GM19025 (cell line): Measurements from ENCODE around the gene AMOTL2.

ENCODE experiments used
- ATAC-seq: cut with Tn5 transposase; IDR thresholded peaks from one replicate; pipeline ENCODE4 v1.9.1; 2021; ENCODE audit warnings: mild to moderate bottlenecking, low read depth, moderate library complexity; ENCODE audit not compliant: unreplicated experiment

AMOTL2 gene

GRCh38 chr3:134374105-134374790 lies at the start of gene AMOTL2:
Gene AMOTL2 (minus strand): TSS chr3:134374447. CDS start chr3:134371433, 3,014 bp downstream.
- ATAC-seq: no peak

- ATAC-seq: no peak
Measured at GRCh38 chr3:134423153-134423552, 48.9 kb upstream of the AMOTL2 start.

- ATAC-seq: no peak
Measured at GRCh38 chr3:134419960-134420321, 45.7 kb upstream of the AMOTL2 start.

GRCh38 chr3:134419214-134419959 lies 45.1 kb upstream of the AMOTL2 start:
- ATAC-seq: no peak

GRCh38 chr3:134409041-134409440 lies 34.8 kb upstream of the AMOTL2 start:
- no peak for ATAC-seq

GRCh38 chr3:134407239-134407625 lies 33.0 kb upstream of the AMOTL2 start:
- ATAC-seq: no peak

GRCh38 chr3:134406331-134407238 lies 32.3 kb upstream of the AMOTL2 start:
- no peak for ATAC-seq

- no peak for ATAC-seq
Measured at GRCh38 chr3:134404366-134404885, 30.2 kb upstream of the AMOTL2 start.

GRCh38 chr3:134397755-134398154 lies 23.5 kb upstream of the AMOTL2 start:
- ATAC-seq: no peak

GRCh38 chr3:134395103-134395502 lies 20.9 kb upstream of the AMOTL2 start:
- no peak for ATAC-seq

- ATAC-seq: no peak
Measured at GRCh38 chr3:134394380-134394779, 20.1 kb upstream of the AMOTL2 start.

- no peak for ATAC-seq
Measured at GRCh38 chr3:134393074-134393473, 18.8 kb upstream of the AMOTL2 start.

- ATAC-seq: no peak
Measured at GRCh38 chr3:134392336-134392983, 18.2 kb upstream of the AMOTL2 start.

GRCh38 chr3:134389865-134390264 lies 15.6 kb upstream of the AMOTL2 start:
- no peak for ATAC-seq

GRCh38 chr3:134388788-134389485 lies 14.7 kb upstream of the AMOTL2 start:
- ATAC-seq: no peak

GRCh38 chr3:134388292-134388691 lies 14.0 kb upstream of the AMOTL2 start:
- no peak for ATAC-seq

- ATAC-seq: no peak
Measured at GRCh38 chr3:134387293-134387692, 13.0 kb upstream of the AMOTL2 start.

- no peak for ATAC-seq
Measured at GRCh38 chr3:134384963-134385362, 10.7 kb upstream of the AMOTL2 start.

- ATAC-seq: no peak
Measured at GRCh38 chr3:134381831-134382442, 7.7 kb upstream of the AMOTL2 start.
